ENCODE data around the gene MRPS5. TPM values are rescaled to one million over a fixed set of nuclear protein-coding genes. Genes with fewer than 3 reads are reported as not detected.

The MRPS5 gene
- total RNA-seq, 1 donor from 2014 or later: 75.2 TPM

DNA sequence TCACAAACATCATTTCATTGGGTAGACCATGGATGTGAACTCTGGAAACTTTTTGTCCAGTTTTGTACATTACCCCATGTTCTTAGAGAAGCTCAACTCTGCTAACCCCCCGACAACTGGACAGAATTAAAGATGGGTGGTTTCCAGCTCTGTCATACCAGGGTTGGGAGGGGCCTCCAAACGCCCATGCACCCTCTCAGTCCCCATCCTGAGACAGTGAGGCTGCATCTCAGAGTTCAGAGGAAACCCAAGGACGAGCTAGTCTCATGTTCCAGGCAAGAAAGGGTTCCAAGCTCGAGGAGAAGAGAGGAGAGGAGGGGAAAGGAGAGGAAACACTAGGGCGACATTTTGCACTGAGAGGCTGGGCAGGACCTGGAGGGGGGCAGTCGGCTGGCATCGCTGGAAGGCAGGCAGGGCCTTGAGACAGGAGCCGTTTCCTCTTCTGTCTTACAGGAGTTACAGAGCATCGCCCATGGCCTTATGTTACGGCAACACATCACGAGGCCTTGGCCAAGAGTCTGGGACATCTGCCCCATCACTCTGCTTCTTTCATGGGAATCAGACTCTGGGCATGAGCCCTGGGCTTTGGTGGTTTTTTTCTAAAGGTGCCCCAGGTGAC lies 79.7 kb downstream of the MRPS5 start:
- H3K27ac Mint-ChIP-seq: no peak overlapping the region
- no peaks in the 10 kb centered on the region for H3K79me2 ChIP-seq (ENCODE audit: low read depth)
- H3K4me2 ChIP-seq: no peak overlapping the region
- TF ChIP-seq EZH2 (IDR thresholded peaks at IDR 0.05): no peak
- TF ChIP-seq EZH2phosphoT487 (IDR thresholded peaks at IDR 0.05): no peak
- TF ChIP-seq, protein P1, sequence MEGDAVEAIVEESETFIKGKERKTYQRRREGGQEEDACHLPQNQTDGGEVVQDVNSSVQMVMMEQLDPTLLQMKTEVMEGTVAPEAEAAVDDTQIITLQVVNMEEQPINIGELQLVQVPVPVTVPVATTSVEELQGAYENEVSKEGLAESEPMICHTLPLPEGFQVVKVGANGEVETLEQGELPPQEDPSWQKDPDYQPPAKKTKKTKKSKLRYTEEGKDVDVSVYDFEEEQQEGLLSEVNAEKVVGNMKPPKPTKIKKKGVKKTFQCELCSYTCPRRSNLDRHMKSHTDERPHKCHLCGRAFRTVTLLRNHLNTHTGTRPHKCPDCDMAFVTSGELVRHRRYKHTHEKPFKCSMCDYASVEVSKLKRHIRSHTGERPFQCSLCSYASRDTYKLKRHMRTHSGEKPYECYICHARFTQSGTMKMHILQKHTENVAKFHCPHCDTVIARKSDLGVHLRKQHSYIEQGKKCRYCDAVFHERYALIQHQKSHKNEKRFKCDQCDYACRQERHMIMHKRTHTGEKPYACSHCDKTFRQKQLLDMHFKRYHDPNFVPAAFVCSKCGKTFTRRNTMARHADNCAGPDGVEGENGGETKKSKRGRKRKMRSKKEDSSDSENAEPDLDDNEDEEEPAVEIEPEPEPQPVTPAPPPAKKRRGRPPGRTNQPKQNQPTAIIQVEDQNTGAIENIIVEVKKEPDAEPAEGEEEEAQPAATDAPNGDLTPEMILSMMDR (IDR thresholded peaks at IDR 0.05): no peak
- no peaks in the 10 kb centered on the region for H3K36me3 Mint-ChIP-seq
- peaks cover 23% of the 10 kb centered on the region for H3K27me3 Mint-ChIP-seq (ENCODE audit: insufficient read depth, low read depth)
- H3K27ac ChIP-seq: no peak overlapping the region
- no peaks in the 10 kb centered on the region for H3K9me3 ChIP-seq (ENCODE audit: low read depth)
- no peaks in the 10 kb centered on the region for H3K4me1 ChIP-seq
- H2AFZ ChIP-seq (replicated peaks): no peak overlapping the region
- peaks cover 16% of the 10 kb centered on the region for H3F3A ChIP-seq (ENCODE audit: low read depth)
- H3K4me3 Mint-ChIP-seq: no peak overlapping the region
- no peaks in the 10 kb centered on the region for H4K20me1 ChIP-seq (ENCODE audit: low read depth)
- peaks cover 6% of the 10 kb centered on the region for H3K4me1 Mint-ChIP-seq
- H3K9ac ChIP-seq: no peak overlapping the region
- no peaks in the 10 kb centered on the region for H3K36me3 ChIP-seq
- H3K9me3 Mint-ChIP-seq: peaks cover 9% of the 10 kb centered on the region
- no peaks in the 10 kb centered on the region for H3K27me3 ChIP-seq
- DNase-seq (ENCODE audit: low spot score): no peak
- no peak overlapping the region for H3K4me3 ChIP-seq

DNA sequence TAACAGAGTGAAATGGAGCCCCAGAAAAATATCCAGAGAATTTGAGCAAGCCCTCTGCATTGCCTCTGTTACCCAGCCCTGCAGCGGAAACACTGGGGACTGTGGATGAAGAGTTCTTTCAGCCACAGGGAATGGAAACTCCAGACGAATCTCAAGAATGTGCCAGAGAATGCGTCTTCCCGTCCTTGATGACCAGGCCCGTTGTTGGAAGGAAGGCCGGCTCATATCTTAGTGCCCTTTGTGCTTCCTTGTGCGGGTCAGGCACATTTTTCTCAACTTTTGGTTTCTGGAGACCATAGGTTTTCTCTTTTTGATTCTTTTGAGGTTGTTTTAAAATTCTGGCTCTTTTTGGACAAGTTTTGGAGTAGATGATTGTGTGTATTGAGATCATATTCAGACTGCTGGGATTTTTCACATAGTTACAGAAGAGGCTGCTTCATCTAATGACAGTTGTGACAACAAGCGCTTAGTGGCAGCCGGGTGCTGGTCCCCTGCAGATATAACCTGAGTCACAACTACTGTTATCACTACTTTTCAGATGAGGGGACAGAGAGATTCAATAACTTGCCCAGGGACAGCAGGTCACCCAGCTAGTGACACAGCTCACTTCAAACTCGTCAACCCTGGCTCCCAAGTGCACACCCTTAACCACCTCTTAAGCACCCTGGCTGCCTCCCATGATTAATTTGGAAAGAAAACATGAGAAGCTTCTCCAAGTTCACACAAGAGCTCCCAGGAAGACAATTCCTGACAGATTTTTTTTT lies 80.4 kb downstream of the MRPS5 start:
- no peak overlapping the region for H2AFZ ChIP-seq (replicated peaks)
- Mint-ChIP-seq H3K27me3 (ENCODE audit: insufficient read depth, low read depth) (peaks cover 23% of the 10 kb centered on the region), H3K27ac (no peak overlapping the region), H3K9me3 (peaks cover 9% of the 10 kb centered on the region), H3K4me3 (no peak overlapping the region), H3K36me3 (no peaks in the 10 kb centered on the region), H3K4me1 (peaks cover 6% of the 10 kb centered on the region)
- H4K20me1 ChIP-seq (ENCODE audit: low read depth): no peaks in the 10 kb centered on the region
- peaks cover 16% of the 10 kb centered on the region for H3F3A ChIP-seq (ENCODE audit: low read depth)
- H3K36me3 ChIP-seq: no peaks in the 10 kb centered on the region
- H3K79me2 ChIP-seq (ENCODE audit: low read depth): no peaks in the 10 kb centered on the region
- no peaks in the 10 kb centered on the region for H3K4me1 ChIP-seq
- no peak overlapping the region for H3K4me3 ChIP-seq
- H3K9ac ChIP-seq: no peak overlapping the region
- H3K9me3 ChIP-seq (ENCODE audit: low read depth): peaks cover 1% of the 10 kb centered on the region
- no peak overlapping the region for H3K4me2 ChIP-seq
- H3K27me3 ChIP-seq: no peaks in the 10 kb centered on the region
- TF ChIP-seq, protein P1 (IDR thresholded peaks at IDR 0.05): no peak
- TF ChIP-seq EZH2phosphoT487 (IDR thresholded peaks at IDR 0.05): no peak
- TF ChIP-seq EZH2 (IDR thresholded peaks at IDR 0.05): no peak
- DNase-seq (ENCODE audit: low spot score): no peak
- no peak overlapping the region for H3K27ac ChIP-seq

DNA sequence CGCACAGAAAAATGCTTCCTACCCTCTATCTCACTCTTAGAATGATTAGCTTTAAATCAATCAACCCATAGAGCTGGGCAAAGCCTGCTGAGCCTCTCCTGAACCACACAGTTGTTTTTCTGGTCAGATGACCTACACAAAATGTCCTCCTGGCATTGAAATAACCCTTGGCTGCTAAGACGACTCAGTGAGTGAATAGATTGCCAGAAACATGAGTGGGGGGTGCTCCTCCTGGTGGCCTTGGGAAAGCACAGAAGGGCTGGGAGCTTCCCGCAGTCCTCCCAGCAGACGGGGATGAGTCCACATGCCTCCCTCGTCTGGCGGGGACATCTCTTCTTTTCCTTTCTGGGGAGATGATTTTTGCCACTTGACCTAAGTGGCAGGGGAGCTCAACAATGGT lies 81.2 kb downstream of the MRPS5 start:
- no peak overlapping the region for H3K27ac Mint-ChIP-seq
- peaks cover 23% of the 10 kb centered on the region for H3K27me3 Mint-ChIP-seq (ENCODE audit: insufficient read depth, low read depth)
- Histone ChIP-seq H3K79me2 (ENCODE audit: low read depth) (no peaks in the 10 kb centered on the region), H3K27me3 (no peaks in the 10 kb centered on the region), H3K9ac (no peak overlapping the region), H3K36me3 (no peaks in the 10 kb centered on the region), H2AFZ (replicated peaks) (no peak overlapping the region), H3K4me2 (no peak overlapping the region), H3K4me1 (no peaks in the 10 kb centered on the region), H3K4me3 (no peak overlapping the region), H4K20me1 (ENCODE audit: low read depth) (no peaks in the 10 kb centered on the region), H3K9me3 (ENCODE audit: low read depth) (peaks cover 3% of the 10 kb centered on the region), H3F3A (ENCODE audit: low read depth) (peaks cover 16% of the 10 kb centered on the region), H3K27ac (no peak overlapping the region)
- DNase-seq (ENCODE audit: low spot score): no peak
- TF ChIP-seq EZH2 (IDR thresholded peaks at IDR 0.05) (no peak), EZH2phosphoT487 (IDR thresholded peaks at IDR 0.05) (no peak)
- TF ChIP-seq, protein P1 (IDR thresholded peaks at IDR 0.05): no peak
- no peaks in the 10 kb centered on the region for H3K36me3 Mint-ChIP-seq
- peaks cover 9% of the 10 kb centered on the region for H3K9me3 Mint-ChIP-seq
- no peak overlapping the region for H3K4me3 Mint-ChIP-seq
- H3K4me1 Mint-ChIP-seq: peaks cover 6% of the 10 kb centered on the region
